Activated CD4-positive, alpha-beta T cell treated with anti-CD3 and anti-CD28 coated beads, Interleukin-2, Interleukin-4, amounts not matched to agents 100 ng/mL and 50 ng/mL, durations not matched to agents 16 hours and 8 hours (primary cell): Measurements from ENCODE around the gene METTL26.

ENCODE experiments used
- DNase-seq: peaks from one replicate; pipeline ENCODE4 v3.0.0-alpha.2; 2020; ENCODE audit warnings: low spot score

METTL26 gene

DNA sequence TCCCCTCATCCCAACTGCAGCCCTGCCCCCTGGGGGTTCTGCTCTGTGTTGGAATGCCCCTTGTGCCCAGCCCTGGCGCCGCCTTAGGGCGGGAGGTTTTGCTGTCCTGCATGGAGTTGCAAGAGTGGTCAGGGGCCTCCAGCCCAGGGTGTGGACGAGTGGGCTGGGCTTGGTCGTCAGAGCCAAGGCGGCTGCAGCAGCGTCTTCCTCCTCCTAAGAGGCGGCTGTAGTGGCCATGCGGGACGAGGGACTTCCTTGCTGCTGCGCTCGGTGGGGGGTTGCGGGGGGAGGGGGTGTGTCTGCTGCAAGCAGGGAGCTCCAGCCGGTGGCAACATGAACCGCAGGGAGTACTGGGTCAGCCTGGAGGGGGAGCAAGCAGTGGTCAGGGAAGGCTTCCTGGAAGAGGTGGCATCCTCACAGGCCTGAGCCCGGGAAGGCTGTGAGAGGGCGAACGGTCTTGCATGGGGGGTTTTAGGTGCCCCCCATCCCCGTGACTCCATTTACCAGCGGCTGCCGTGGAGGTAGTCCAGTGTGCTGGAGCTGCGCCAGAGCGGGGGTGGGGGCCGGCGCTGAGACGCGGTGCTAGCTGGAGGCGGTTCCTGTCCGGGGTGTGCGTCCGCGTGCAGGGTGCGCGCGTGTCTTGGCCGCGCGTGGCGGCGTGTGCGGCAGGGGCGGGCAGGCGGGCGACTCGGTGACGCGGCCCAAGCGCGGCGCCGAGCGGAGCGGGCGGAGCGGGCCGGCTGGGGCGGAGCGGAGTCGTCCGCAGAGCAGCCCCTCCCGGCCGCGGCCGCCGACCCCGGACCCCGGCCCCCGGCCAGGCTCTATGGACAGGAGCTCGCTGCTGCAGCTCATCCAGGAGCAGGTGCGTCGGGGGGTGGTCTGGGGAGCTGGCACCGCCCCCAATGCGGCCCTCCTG lies 39.1 kb upstream of the METTL26 start, which contains the start of gene RHBDL1:
RHBDL1 (plus strand) TSS at position 704 of the 916 bp plus-strand sequence; CDS start at position 824, 120 bp downstream.
- no peak for DNase-seq

DNA sequence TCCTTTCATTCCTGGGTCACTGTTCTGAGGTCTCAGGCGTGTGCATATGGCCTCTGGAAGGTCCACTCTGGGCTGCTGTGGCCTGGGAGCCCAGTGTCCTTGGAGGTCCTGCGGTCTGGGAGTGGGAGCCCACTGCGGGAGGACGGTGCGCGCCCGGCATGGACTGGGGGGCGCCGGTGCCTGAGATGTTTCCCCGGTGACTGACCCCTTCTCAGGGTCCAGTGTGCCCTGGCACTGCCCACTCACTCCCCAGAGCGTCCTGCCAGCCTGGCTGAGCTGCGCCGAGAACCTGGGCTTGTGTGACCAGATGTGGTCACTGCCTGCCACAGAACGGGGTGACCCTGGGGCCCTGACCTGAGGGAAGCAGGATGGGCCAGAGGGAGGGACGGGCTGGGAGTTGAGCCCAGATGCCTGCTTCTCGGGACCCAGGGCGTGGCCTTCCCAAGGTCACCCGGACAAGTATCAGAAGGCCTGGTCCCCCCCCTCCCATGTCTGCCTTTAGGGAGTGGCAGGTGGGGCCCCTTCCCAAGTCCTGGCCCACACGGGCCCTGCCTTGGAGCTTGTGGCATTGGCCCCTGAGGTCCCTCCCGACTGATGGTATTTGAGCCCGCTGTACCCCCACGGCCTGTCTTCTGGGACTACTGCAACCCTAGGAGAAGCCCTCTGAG lies 38.2 kb upstream of the METTL26 start:
- DNase-seq: no peak

- DNase-seq: no peak
These were observed 37.4 kb upstream of the METTL26 start for GRCh38 chr16:673399-673991.

DNA sequence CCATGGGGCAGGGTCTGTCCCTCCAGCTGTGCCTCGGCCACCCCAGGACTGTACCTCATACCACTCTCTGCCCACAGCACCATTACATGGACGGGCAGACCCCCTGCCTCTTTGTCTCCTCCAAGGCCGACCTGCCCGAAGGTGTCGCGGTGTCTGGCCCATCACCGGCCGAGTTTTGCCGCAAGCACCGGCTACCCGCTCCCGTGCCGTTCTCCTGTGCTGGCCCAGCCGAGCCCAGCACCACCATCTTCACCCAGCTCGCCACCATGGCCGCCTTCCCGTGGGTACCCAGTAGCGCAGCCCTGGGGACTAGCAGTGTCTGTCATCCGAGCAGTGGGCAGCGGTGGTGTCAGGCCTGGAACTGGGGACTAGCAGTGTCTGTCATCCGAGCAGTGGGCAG lies 36.7 kb upstream of the METTL26 start:
- no peak for DNase-seq

GRCh38 chr16:672371-672770 lies 36.3 kb upstream of the METTL26 start:
- no peak for DNase-seq

GRCh38 chr16:671353-672131 lies 35.4 kb upstream of the METTL26 start:
- no peak for DNase-seq

DNA sequence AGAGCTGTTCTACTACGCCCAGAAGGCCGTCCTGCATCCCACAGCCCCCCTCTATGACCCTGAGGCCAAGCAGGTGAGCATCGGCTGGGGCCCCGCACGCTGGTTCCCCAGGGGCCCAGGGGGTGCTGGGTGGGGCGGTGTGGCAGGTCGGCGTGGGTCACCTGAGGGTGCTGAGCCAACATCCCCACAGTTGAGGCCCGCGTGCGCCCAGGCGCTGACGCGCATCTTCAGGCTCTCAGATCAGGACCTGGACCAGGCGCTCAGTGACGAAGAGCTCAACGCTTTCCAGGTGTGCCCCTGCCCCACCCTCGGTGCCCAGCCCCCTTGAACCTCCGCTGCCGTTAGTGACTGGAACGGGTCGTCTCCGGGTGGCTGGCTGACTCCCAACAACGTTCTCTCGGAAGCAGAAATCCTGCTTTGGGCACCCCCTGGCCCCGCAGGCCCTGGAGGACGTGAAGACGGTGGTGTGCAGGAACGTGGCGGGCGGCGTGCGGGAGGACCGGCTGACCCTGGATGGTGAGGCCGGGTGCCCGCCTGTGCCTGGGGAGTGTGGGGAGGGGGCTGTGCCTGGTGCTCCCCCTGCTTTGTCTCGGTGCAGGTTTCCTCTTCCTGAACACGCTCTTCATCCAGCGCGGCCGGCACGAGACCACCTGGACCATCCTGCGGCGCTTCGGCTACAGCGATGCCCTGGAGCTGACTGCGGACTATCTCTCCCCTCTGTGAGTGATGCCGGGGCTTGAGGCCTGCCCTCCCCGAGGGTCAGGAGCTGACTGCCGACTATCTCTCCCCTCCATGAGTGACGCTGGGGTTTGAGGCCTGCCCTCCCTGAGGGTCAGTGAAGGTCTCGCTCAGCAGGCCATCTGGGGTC lies 34.6 kb upstream of the METTL26 start:
- DNase-seq: no peak

GRCh38 chr16:669666-670065 lies 33.6 kb upstream of the METTL26 start:
- DNase-seq: no peak

DNA sequence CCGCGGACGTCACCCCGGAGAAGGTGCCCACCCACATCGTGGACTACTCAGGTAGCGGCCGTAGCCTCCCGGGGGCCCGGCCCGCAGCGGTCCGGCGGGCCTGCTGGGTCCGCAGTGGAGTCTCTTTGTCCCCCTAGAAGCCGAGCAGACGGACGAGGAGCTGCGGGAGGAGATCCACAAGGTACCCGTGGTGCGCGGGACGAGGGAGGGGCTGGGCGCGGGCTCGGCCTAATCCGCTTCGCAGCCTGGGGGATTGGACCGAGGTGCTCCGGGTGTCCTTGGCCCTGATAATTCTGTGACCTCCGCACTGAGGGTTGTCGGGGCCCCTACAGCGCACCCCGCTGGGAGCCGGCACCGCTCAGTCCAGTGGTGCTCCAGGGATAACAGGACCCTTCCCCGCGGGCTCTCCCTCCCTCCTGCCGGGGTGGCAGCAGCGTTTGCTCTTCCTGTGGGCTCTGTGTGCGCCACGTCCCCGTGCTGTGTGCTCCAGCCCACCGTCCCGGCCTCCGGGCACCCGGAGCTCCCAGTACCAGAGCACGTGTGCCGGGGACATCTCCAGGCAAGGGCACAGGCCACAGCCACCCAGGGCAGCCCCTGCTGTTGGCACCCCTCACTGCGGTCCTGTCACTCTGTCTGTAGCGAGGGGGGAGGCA lies 32.5 kb upstream of the METTL26 start:
- no peak for DNase-seq

- DNase-seq: peak; percentile 94
These were observed 31.8 kb upstream of the METTL26 start, which contains the start of gene RHOT2 for GRCh38 chr16:667780-668518. TSS of gene RHOT2 (plus strand) at chr16:668132. CDS start at chr16:668200, 68 bp downstream.

- no peak for DNase-seq
These were observed 31.1 kb upstream of the METTL26 start for GRCh38 chr16:667113-667779.

GRCh38 chr16:666572-666971 lies 30.5 kb upstream of the METTL26 start:
- DNase-seq: no peak

DNA sequence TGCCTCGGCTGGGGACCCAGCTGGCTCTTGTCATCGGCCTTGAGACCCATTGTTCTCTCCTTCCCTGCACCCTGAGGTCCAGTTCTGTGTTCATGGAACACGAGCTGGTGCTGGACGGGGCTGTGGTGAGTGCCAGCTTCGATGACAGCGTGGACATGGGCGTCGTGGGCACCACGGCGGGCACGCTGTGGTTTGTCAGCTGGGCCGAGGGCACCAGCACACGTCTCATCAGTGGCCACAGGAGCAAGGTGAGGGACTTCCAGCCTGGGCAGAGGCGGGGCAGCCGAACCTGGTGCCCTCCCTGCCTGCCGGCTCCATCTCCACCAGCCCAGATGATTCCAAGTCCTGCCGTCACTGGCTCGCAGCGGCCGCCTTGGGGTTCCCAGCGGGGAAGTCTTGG lies 26.5 kb upstream of the METTL26 start:
- no peak for DNase-seq

DNA sequence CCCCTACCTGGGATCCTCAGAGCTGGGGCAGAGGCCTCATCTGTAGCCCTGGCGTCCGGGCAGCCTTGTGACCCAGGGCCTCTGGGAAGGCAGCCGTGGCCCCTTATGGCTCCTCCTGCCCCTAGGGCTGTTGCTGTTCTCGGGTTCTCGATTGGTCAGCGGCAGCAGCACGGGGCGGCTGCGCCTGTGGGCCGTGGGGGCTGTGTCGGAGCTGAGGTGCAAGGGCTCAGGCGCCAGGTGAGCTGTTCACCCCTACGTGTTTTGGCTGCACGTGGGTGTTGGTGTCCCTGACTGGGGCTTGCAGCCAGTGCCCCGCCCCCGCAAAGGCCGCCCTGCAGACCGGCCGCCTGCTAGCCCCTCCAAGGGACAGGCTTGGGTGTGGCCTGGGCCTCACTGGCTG lies 26.0 kb upstream of the METTL26 start:
- DNase-seq: no peak

DNA sequence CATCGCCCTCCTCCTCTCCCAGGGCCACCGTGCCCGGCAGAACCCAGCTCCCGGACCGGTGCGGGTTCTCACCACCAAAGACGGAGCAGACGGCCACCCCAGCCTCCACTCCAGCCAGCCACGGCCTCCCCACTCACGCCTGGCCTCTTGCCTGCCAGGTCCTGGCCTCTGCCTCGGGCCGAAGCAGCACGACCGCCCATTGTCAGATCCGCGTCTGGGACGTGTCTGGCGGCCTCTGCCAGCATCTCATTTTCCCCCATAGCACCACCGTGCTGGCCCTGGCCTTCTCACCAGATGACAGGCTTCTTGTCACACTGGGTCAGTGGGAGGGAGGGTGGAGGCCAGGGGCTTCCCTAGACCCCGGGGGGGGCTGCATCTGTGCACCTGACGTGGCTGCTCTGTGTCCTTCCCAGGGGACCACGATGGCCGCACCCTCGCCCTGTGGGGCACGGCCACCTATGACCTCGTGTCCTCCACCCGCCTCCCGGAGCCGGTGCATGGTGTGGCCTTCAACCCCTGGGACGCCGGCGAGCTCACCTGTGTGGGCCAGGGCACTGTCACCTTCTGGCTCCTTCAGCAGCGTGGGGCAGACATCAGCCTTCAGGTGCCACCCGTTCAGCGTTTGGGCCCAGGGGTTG lies 25.2 kb upstream of the METTL26 start:
- DNase-seq: no peak

DNA sequence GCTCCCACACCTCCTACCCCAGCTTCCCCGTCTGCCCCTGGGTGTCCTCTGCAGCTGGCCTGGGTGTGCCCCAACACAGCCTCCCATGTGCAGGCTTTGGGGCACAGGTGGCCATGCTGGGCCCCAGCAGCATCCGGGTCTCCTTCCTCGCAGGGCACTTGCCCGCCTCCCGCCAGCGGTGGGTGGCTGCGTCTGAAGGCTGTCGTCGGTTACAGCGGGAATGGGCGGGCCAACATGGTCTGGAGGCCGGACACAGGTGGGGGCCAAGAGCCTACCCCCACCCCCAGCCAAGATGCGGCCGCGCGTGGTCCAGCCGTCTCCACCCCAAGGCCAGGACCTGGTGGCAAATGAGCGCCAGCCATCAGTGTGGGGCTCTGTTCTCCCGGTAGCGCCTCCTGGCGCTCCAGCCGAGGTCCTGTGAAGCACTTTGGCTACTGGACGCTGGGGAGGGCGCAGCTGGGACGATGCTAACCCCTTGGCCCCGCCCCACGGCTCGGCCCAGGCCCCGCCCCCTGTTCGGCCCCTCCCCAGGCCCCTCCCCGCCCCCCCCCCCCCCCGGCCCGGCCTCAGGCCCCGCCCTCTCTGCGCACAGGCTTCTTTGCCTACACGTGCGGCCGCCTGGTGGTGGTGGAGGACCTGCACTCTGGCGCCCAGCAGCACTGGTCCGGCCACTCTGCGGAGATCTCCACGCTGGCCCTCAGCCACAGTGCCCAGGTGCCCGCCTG lies 24.5 kb upstream of the METTL26 start:
- peak; percentile 67 for DNase-seq

DNA sequence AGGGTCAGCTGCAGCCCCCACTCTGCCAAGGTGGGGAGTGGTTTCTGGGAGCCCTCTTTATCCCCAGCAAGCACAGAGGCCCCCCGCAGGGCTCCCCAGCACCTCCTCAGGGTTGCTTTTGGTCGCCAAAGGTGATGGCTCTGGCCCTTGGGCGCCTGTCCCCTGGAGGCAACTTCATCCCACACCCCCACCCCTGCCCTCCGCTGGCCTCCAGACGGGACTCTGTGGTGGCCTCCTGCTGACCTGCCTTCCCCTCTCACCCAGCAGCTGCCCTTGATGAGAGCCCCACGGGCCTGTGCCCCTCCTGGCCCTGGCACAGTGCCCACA lies 24.0 kb upstream of the METTL26 start:
- DNase-seq: no peak

- no peak for DNase-seq
These were observed 23.5 kb upstream of the METTL26 start for GRCh38 chr16:659618-660017.
